ENCODE data around the gene CEP192.

Gene CEP192

DNA sequence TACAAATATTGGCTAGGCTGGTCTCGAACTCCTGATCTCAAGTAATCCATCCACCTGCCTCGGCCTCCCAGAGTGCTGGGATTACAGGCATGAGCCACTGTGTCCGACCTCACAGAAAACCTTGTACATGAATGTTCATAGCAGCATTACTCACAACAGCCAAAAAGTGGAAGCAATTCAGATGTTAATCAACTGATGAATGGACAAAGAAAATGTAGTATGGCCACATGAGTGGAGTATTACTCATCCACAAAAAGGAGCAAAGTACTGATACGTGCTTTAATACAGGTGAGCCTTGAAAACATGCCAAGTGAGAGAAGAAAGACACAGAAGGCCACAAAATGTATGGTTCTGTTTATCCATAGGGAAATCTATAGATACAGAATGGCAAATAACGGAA lies 20.6 kb downstream of the CEP192 start:
- Histone ChIP-seq H3K27ac (ENCODE audit: low read depth, low read length, poor library complexity, severe bottlenecking) (no peak overlapping the region), H3K79me2 (ENCODE audit: insufficient read depth, low read length) (no peaks in the 10 kb centered on the region), H3K36me3 (ENCODE audit: insufficient read depth, low read length) (peaks cover 94% of the 10 kb centered on the region), H3K9ac (ENCODE audit: low read length) (no peak overlapping the region), H3K4me1 (ENCODE audit: insufficient read depth, low read length, severe bottlenecking) (no peaks in the 10 kb centered on the region), H3K4me3 (ENCODE audit: low read depth, low read length, poor library complexity, severe bottlenecking) (no peak overlapping the region), H4K20me1 (ENCODE audit: insufficient read depth, low read length) (no peaks in the 10 kb centered on the region), H3K27me3 (ENCODE audit: insufficient read depth, low read length) (no peaks in the 10 kb centered on the region), H2AFZ (ENCODE audit: low read length) (no peak overlapping the region), H3K9me2 (ENCODE audit: low read depth, low read length) (no peaks in the 10 kb centered on the region), H3F3A (ENCODE audit: insufficient read depth, low read length) (no peaks in the 10 kb centered on the region), H3K9me3 (ENCODE audit: low read length) (no peaks in the 10 kb centered on the region), H3K4me2 (ENCODE audit: low read length) (no peak overlapping the region)
- TF ChIP-seq EZH2 (IDR thresholded peaks at IDR 0.05; ENCODE audit: borderline replicate concordance, low read length), result no peak
- TF ChIP-seq, protein P1, sequence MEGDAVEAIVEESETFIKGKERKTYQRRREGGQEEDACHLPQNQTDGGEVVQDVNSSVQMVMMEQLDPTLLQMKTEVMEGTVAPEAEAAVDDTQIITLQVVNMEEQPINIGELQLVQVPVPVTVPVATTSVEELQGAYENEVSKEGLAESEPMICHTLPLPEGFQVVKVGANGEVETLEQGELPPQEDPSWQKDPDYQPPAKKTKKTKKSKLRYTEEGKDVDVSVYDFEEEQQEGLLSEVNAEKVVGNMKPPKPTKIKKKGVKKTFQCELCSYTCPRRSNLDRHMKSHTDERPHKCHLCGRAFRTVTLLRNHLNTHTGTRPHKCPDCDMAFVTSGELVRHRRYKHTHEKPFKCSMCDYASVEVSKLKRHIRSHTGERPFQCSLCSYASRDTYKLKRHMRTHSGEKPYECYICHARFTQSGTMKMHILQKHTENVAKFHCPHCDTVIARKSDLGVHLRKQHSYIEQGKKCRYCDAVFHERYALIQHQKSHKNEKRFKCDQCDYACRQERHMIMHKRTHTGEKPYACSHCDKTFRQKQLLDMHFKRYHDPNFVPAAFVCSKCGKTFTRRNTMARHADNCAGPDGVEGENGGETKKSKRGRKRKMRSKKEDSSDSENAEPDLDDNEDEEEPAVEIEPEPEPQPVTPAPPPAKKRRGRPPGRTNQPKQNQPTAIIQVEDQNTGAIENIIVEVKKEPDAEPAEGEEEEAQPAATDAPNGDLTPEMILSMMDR (IDR thresholded peaks at IDR 0.05; ENCODE audit: low read length), result no peak

DNA sequence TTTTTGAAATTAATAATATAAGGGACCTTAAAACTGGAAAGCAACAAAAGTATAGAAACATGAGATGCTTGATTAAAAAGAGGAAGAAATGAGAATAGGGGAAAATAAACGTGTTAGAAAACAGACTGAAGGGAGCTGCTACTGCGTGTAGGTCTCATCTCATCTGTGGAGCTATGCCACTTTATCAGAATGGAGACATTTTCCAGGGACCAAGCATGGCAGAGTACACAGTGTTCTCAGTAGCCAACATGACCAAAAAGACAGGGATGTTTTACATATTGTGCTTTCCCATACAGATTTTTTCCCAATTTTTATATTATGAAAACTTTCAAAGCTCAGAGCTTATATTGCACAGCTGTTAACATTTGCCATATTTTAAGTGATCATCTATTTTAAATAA lies 23.1 kb downstream of the CEP192 start:
- no peak for TF ChIP-seq EZH2 (IDR thresholded peaks at IDR 0.05; ENCODE audit: borderline replicate concordance, low read length)
- TF ChIP-seq, protein P1 (IDR thresholded peaks at IDR 0.05; ENCODE audit: low read length), result no peak
- no peaks in the 10 kb centered on the region for H3K4me1 ChIP-seq (ENCODE audit: insufficient read depth, low read length, severe bottlenecking)
- H3K4me2 ChIP-seq (ENCODE audit: low read length), result no peak overlapping the region
- no peaks in the 10 kb centered on the region for H3F3A ChIP-seq (ENCODE audit: insufficient read depth, low read length)
- no peak overlapping the region for H3K9ac ChIP-seq (ENCODE audit: low read length)
- no peaks in the 10 kb centered on the region for H3K27me3 ChIP-seq (ENCODE audit: insufficient read depth, low read length)
- no peaks in the 10 kb centered on the region for H3K9me2 ChIP-seq (ENCODE audit: low read depth, low read length)
- H3K4me3 ChIP-seq (ENCODE audit: low read depth, low read length, poor library complexity, severe bottlenecking), result no peak overlapping the region
- H4K20me1 ChIP-seq (ENCODE audit: insufficient read depth, low read length), result no peaks in the 10 kb centered on the region
- no peaks in the 10 kb centered on the region for H3K79me2 ChIP-seq (ENCODE audit: insufficient read depth, low read length)
- H3K36me3 ChIP-seq (ENCODE audit: insufficient read depth, low read length), result peaks cover 100% of the 10 kb centered on the region
- H3K9me3 ChIP-seq (ENCODE audit: low read length), result no peaks in the 10 kb centered on the region
- no peak overlapping the region for H3K27ac ChIP-seq (ENCODE audit: low read depth, low read length, poor library complexity, severe bottlenecking)
- no peak overlapping the region for H2AFZ ChIP-seq (ENCODE audit: low read length)

DNA sequence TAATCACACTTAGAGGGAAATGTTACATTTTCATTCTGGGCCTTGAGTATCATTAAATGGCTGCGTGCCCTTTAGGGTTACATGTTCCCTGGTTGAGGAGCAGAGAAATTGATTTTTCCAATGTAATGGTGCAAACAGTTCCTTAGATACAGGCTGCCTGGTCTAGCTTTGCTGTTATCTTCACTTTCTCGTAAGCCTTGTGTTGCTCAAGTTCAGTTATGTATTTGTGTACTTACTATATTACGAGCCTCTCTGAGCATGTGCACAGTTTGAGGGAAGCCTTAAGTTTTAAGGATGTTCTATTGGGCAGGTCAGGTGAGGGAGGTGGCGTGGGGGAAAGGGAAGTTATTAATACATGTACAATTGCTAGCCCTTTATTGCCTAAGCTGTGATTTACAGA lies 23.7 kb downstream of the CEP192 start:
- TF ChIP-seq, protein P1 (IDR thresholded peaks at IDR 0.05; ENCODE audit: low read length), result no peak
- TF ChIP-seq EZH2 (IDR thresholded peaks at IDR 0.05; ENCODE audit: borderline replicate concordance, low read length), result no peak
- Histone ChIP-seq H4K20me1 (ENCODE audit: insufficient read depth, low read length) (no peaks in the 10 kb centered on the region), H3K9me3 (ENCODE audit: low read length) (no peaks in the 10 kb centered on the region), H3K36me3 (ENCODE audit: insufficient read depth, low read length) (peaks cover 99% of the 10 kb centered on the region), H3K9me2 (ENCODE audit: low read depth, low read length) (no peaks in the 10 kb centered on the region), H3F3A (ENCODE audit: insufficient read depth, low read length) (no peaks in the 10 kb centered on the region), H3K27me3 (ENCODE audit: insufficient read depth, low read length) (no peaks in the 10 kb centered on the region), H2AFZ (ENCODE audit: low read length) (no peak overlapping the region), H3K4me2 (ENCODE audit: low read length) (no peak overlapping the region), H3K79me2 (ENCODE audit: insufficient read depth, low read length) (no peaks in the 10 kb centered on the region), H3K4me1 (ENCODE audit: insufficient read depth, low read length, severe bottlenecking) (no peaks in the 10 kb centered on the region), H3K9ac (ENCODE audit: low read length) (no peak overlapping the region), H3K27ac (ENCODE audit: low read depth, low read length, poor library complexity, severe bottlenecking) (no peak overlapping the region), H3K4me3 (ENCODE audit: low read depth, low read length, poor library complexity, severe bottlenecking) (no peak overlapping the region)
